Measurements from ENCODE around the gene OSBPL7.

GRCh38 chr17:47846716-47847340 is 25.2 kb upstream of the OSBPL7 start:
- TF ChIP-seq, protein P1, sequence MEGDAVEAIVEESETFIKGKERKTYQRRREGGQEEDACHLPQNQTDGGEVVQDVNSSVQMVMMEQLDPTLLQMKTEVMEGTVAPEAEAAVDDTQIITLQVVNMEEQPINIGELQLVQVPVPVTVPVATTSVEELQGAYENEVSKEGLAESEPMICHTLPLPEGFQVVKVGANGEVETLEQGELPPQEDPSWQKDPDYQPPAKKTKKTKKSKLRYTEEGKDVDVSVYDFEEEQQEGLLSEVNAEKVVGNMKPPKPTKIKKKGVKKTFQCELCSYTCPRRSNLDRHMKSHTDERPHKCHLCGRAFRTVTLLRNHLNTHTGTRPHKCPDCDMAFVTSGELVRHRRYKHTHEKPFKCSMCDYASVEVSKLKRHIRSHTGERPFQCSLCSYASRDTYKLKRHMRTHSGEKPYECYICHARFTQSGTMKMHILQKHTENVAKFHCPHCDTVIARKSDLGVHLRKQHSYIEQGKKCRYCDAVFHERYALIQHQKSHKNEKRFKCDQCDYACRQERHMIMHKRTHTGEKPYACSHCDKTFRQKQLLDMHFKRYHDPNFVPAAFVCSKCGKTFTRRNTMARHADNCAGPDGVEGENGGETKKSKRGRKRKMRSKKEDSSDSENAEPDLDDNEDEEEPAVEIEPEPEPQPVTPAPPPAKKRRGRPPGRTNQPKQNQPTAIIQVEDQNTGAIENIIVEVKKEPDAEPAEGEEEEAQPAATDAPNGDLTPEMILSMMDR (IDR thresholded peaks at IDR 0.05), result no peak
- no peak for TF ChIP-seq POLR2A (IDR thresholded peaks at IDR 0.05)
